K562 (cell line): ENCODE results near the gene KLRF2.

Source experiments
- FOXO4 ChIP-seq: fragments of 450-650 bp; formaldehyde crosslinking; IDR thresholded peaks from 2 replicates; pipeline ENCODE4 v1.4.0; 2020; ENCODE audit warnings: mild to moderate bottlenecking, moderate library complexity
- JUNB ChIP-seq: fragments of 450-650 bp; formaldehyde crosslinking; conservative IDR thresholded peaks from 2 replicates; pipeline ENCODE4 v1.4.0; 2020; ENCODE audit warnings: mild to moderate bottlenecking
- NCOA6 ChIP-seq: fragments of 450-650 bp; IDR thresholded peaks from 2 replicates; pipeline ENCODE4 v1.6.1; 2017; ENCODE audit warnings: mild to moderate bottlenecking
- SMAD1 ChIP-seq: fragments of 150-350 bp; IDR thresholded peaks from 2 replicates; pipeline ENCODE4 v1.6.1; 2014; ENCODE audit warnings: low read length, low read depth; ENCODE audit not compliant: partially characterized antibody
- ZNF274 ChIP-seq: IDR thresholded peaks from 2 replicates; pipeline ENCODE4 v1.6.1; 2011; ENCODE audit warnings: low read depth, mild to moderate bottlenecking, low read length, moderate library complexity, borderline replicate concordance
- ZNF696 ChIP-seq: fragments of 250-450 bp; sonication (Bioruptor Pico); conservative IDR thresholded peaks from 2 replicates; pipeline ENCODE4 v1.4.0; 2020; ENCODE audit warnings: mild to moderate bottlenecking, moderate library complexity

- no peak for TF ChIP-seq NCOA6
- no peak for TF ChIP-seq FOXO4 (CRISPR knock-in tag)
- no peak for TF ChIP-seq JUNB
- no peak for TF ChIP-seq SMAD1
- TF ChIP-seq ZNF274 = no peak
- TF ChIP-seq ZNF696 (CRISPR knock-in tag) = no peak
Measured at GRCh38 chr12:9943240-9943639, 62.0 kb downstream of the KLRF2 start.
